Measurements from ENCODE around the gene ARL11.

The ARL11 gene

GRCh38 chr13:49584771-49585182 is 43.5 kb upstream of the ARL11 start:
- Histone ChIP-seq H2AFZ (ENCODE audit: low read depth, low read length) (peak overlapping the region; percentile 97), H3K9ac (ENCODE audit: low read depth, low read length) (peak overlapping the region; percentile 96), H4K20me1 (ENCODE audit: insufficient read depth, low read length) (no peaks in the 10 kb centered on the region), H3K36me3 (ENCODE audit: insufficient read depth, low read length) (peaks cover 22% of the 10 kb centered on the region), H3K27ac (ENCODE audit: low read length) (peak overlapping the region; percentile 77), H3K9me3 (ENCODE audit: insufficient read depth, low read length, severe bottlenecking) (no peaks in the 10 kb centered on the region), H3K79me2 (ENCODE audit: insufficient read depth, low read length) (peaks cover 30% of the 10 kb centered on the region), H3K4me1 (ENCODE audit: insufficient read depth, low read length) (peaks cover 34% of the 10 kb centered on the region), H3K27me3 (ENCODE audit: insufficient read depth, low read length, poor library complexity) (no peaks in the 10 kb centered on the region), H3K4me3 (ENCODE audit: low read depth in 1 of 2, low read length in 2 of 2) (peak overlapping the region; percentile 93 to 94), H3K4me2 (ENCODE audit: insufficient read depth, low read length) (peak overlapping the region; percentile 78)
- ATAC-seq (ENCODE audit: insufficient read depth, low read depth) (peak; percentile 16), DNase-seq (peak; percentile 11)
- TF ChIP-seq, protein P1, sequence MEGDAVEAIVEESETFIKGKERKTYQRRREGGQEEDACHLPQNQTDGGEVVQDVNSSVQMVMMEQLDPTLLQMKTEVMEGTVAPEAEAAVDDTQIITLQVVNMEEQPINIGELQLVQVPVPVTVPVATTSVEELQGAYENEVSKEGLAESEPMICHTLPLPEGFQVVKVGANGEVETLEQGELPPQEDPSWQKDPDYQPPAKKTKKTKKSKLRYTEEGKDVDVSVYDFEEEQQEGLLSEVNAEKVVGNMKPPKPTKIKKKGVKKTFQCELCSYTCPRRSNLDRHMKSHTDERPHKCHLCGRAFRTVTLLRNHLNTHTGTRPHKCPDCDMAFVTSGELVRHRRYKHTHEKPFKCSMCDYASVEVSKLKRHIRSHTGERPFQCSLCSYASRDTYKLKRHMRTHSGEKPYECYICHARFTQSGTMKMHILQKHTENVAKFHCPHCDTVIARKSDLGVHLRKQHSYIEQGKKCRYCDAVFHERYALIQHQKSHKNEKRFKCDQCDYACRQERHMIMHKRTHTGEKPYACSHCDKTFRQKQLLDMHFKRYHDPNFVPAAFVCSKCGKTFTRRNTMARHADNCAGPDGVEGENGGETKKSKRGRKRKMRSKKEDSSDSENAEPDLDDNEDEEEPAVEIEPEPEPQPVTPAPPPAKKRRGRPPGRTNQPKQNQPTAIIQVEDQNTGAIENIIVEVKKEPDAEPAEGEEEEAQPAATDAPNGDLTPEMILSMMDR (IDR thresholded peaks at IDR 0.05; ENCODE audit: borderline replicate concordance, extremely low read depth, low read length, poor library complexity, severe bottlenecking) = no peak
- no peak for TF ChIP-seq EZH2 (IDR thresholded peaks at IDR 0.05; ENCODE audit: borderline replicate concordance, low read depth, low read length, severe bottlenecking)

- Histone ChIP-seq H2AFZ (ENCODE audit: low read depth, low read length) (peak within 1 kb of the TSS; percentile 97), H3K79me2 (ENCODE audit: insufficient read depth, low read length) (peaks cover 30% of the 10 kb centered on the region), H4K20me1 (ENCODE audit: insufficient read depth, low read length) (no peaks in the 10 kb centered on the region), H3K4me2 (ENCODE audit: insufficient read depth, low read length) (peak within 1 kb of the TSS; percentile 78), H3K27me3 (ENCODE audit: insufficient read depth, low read length, poor library complexity) (no peaks in the 10 kb centered on the region), H3K4me1 (ENCODE audit: insufficient read depth, low read length) (peaks cover 34% of the 10 kb centered on the region), H3K27ac (ENCODE audit: low read length) (peak within 1 kb of the TSS; percentile 84), H3K9me3 (ENCODE audit: insufficient read depth, low read length, severe bottlenecking) (no peaks in the 10 kb centered on the region), H3K36me3 (ENCODE audit: insufficient read depth, low read length) (peaks cover 18% of the 10 kb centered on the region), H3K9ac (ENCODE audit: low read depth, low read length) (peak within 1 kb of the TSS; percentile 96), H3K4me3 (ENCODE audit: low read depth in 1 of 2, low read length in 2 of 2) (peak within 1 kb of the TSS; percentile 93 to 94)
- peak; percentile 94 for ATAC-seq (ENCODE audit: insufficient read depth, low read depth)
- TF ChIP-seq, protein P1 (IDR thresholded peaks at IDR 0.05; ENCODE audit: borderline replicate concordance, extremely low read depth, low read length, poor library complexity, severe bottlenecking) = no peak
- TF ChIP-seq EZH2 (IDR thresholded peaks at IDR 0.05; ENCODE audit: borderline replicate concordance, low read depth, low read length, severe bottlenecking) = no peak
- peak; percentile 75 for DNase-seq
These were observed 42.8 kb upstream of the ARL11 start, which contains the start of gene RCBTB1 for GRCh38 chr13:49585220-49586157. TSS of gene RCBTB1 (minus strand) at chr13:49585558. CDS start at chr13:49567279, 18,279 bp downstream.

GRCh38 chr13:49586717-49587116 is 41.6 kb upstream of the ARL11 start:
- ATAC-seq (ENCODE audit: insufficient read depth, low read depth) = no peak
- no peak for TF ChIP-seq EZH2 (IDR thresholded peaks at IDR 0.05; ENCODE audit: borderline replicate concordance, low read depth, low read length, severe bottlenecking)
- TF ChIP-seq, protein P1 (IDR thresholded peaks at IDR 0.05; ENCODE audit: borderline replicate concordance, extremely low read depth, low read length, poor library complexity, severe bottlenecking) = no peak
- no peak overlapping the region for H3K27ac ChIP-seq (ENCODE audit: low read length)

More at GRCh38 chr13:49586717-49587116, 41.6 kb upstream of the ARL11 start:
- peaks cover 30% of the 10 kb centered on the region for H3K79me2 ChIP-seq (ENCODE audit: insufficient read depth, low read length)
- H3K4me2 ChIP-seq (ENCODE audit: insufficient read depth, low read length) = 0 out of 2 replicates have a peak overlapping the region, but pooled peaks have one; percentile 78
- peak overlapping the region; percentile 97 for H2AFZ ChIP-seq (ENCODE audit: low read depth, low read length)
- DNase-seq = no peak
- no peaks in the 10 kb centered on the region for H3K9me3 ChIP-seq (ENCODE audit: insufficient read depth, low read length, severe bottlenecking)
- H3K4me3 ChIP-seq (ENCODE audit: low read depth in 1 of 2, low read length in 2 of 2) = no peak overlapping the region
- H3K9ac ChIP-seq (ENCODE audit: low read depth, low read length) = no peak overlapping the region
- peaks cover 12% of the 10 kb centered on the region for H3K36me3 ChIP-seq (ENCODE audit: insufficient read depth, low read length)
- H3K4me1 ChIP-seq (ENCODE audit: insufficient read depth, low read length) = peaks cover 31% of the 10 kb centered on the region
- no peaks in the 10 kb centered on the region for H3K27me3 ChIP-seq (ENCODE audit: insufficient read depth, low read length, poor library complexity)
- H4K20me1 ChIP-seq (ENCODE audit: insufficient read depth, low read length) = no peaks in the 10 kb centered on the region

Data from DND-41 (cell line).